HepG2 (cell line): ENCODE data around the gene TSPAN3. TPM values are rescaled to one million over a fixed set of nuclear protein-coding genes. Genes with fewer than 3 reads are reported as not detected.

ENCODE experiments used
- KLF12 ChIP-seq: sonication (generic); formaldehyde crosslinking; IDR thresholded peaks from 2 replicates; pipeline ENCODE4 v1.4.0; 2020; ENCODE audit warnings: missing genetic modification reagents, borderline replicate concordance
- MAFK ChIP-seq, 2 experiments: IDR thresholded peaks in 1 of 2; conservative IDR thresholded peaks in 1 of 2; 2 replicates each; pipeline ENCODE4 v1.6.1; 2011; ENCODE audit warnings: improper control_type of control experiment in 2 of 2, low read length in 2 of 2
- NR3C1 ChIP-seq: sonication (generic); formaldehyde crosslinking; IDR thresholded peaks from 2 replicates; pipeline ENCODE4 v1.4.0; 2020; ENCODE audit warnings: missing genetic modification reagents
- PAF1 ChIP-seq: IDR thresholded peaks from 2 replicates; pipeline ENCODE4 v1.6.1; 2016; ENCODE audit warnings: missing genetic modification reagents, missing compliant biosample characterization
- RBAK ChIP-seq: sonication (generic); formaldehyde crosslinking; IDR thresholded peaks from 2 replicates; pipeline ENCODE4 v1.5.1; 2020; ENCODE audit warnings: mild to moderate bottlenecking, missing genetic modification reagents
- RELA ChIP-seq: sonication (generic); formaldehyde crosslinking; IDR thresholded peaks from 2 replicates; pipeline ENCODE4 v1.4.0; 2020; ENCODE audit warnings: missing genetic modification reagents
- REXO4 ChIP-seq: sonication (generic); formaldehyde crosslinking; IDR thresholded peaks from 2 replicates; pipeline ENCODE4 v1.8.0; 2022; ENCODE audit warnings: missing genetic modification reagents, mild to moderate bottlenecking, borderline replicate concordance
- SOX13 ChIP-seq, 3 experiments: fragments of 450-650 bp in 1 of 3; sonication (generic) in 1 of 3; formaldehyde crosslinking in 1 of 3; IDR thresholded peaks in 2 of 3; conservative IDR thresholded peaks in 1 of 3; 2 replicates each; pipeline versions ENCODE4 v1.5.0 to v1.6.1; 2016 to 2020; ENCODE audit warnings: antibody characterized with exemption in 1 of 3, mild to moderate bottlenecking in 1 of 3, missing compliant biosample characterization in 1 of 3, missing genetic modification reagents in 1 of 3, moderate library complexity in 1 of 3
- SUZ12 ChIP-seq: fragments of 150-350 bp; IDR thresholded peaks from 2 replicates; pipeline ENCODE4 v1.6.1; 2014; ENCODE audit warnings: low read depth, low read length
- TBP ChIP-seq: sonication (generic); formaldehyde crosslinking; IDR thresholded peaks from 2 replicates; pipeline ENCODE4 v1.5.0; 2020; ENCODE audit warnings: missing genetic modification reagents
- THRA ChIP-seq: sonication (generic); formaldehyde crosslinking; IDR thresholded peaks from 2 replicates; pipeline ENCODE4 v1.4.0; 2020; ENCODE audit warnings: missing genetic modification reagents, borderline replicate concordance
- YEATS4 ChIP-seq: sonication (generic); formaldehyde crosslinking; IDR thresholded peaks from 2 replicates; pipeline ENCODE4 v1.4.0; 2020; ENCODE audit warnings: missing genetic modification reagents, borderline replicate concordance
- ZFP41 ChIP-seq: sonication (generic); formaldehyde crosslinking; IDR thresholded peaks from 2 replicates; pipeline ENCODE4 v1.4.0; 2020; ENCODE audit warnings: mild to moderate bottlenecking, missing genetic modification reagents, borderline replicate concordance
- ZNF12 ChIP-seq: sonication (generic); formaldehyde crosslinking; IDR thresholded peaks from 2 replicates; pipeline ENCODE4 v1.5.0; 2020; ENCODE audit warnings: missing genetic modification reagents
- ZNF232 ChIP-seq: sonication (generic); formaldehyde crosslinking; IDR thresholded peaks from 2 replicates; pipeline ENCODE4 v1.4.0; 2020; ENCODE audit warnings: missing genetic modification reagents, borderline replicate concordance
- ZNF275 ChIP-seq: sonication (generic); formaldehyde crosslinking; IDR thresholded peaks from 2 replicates; pipeline ENCODE4 v1.8.0; 2022; ENCODE audit warnings: missing genetic modification reagents, mild to moderate bottlenecking, inconsistent platforms, borderline replicate concordance
- ZNF780A ChIP-seq: sonication (generic); formaldehyde crosslinking; IDR thresholded peaks from 2 replicates; pipeline ENCODE4 v1.8.0; 2022; ENCODE audit warnings: mild to moderate bottlenecking, missing genetic modification reagents, moderate library complexity
- ZNF800 ChIP-seq: sonication (generic); formaldehyde crosslinking; IDR thresholded peaks from 2 replicates; pipeline ENCODE4 v1.4.0; 2020; ENCODE audit warnings: missing genetic modification reagents
- ZNF839 ChIP-seq: sonication (generic); formaldehyde crosslinking; IDR thresholded peaks from 2 replicates; pipeline ENCODE4 v1.4.0; 2020; ENCODE audit warnings: missing genetic modification reagents, mild to moderate bottlenecking, borderline replicate concordance
- ZNF883 ChIP-seq: sonication (generic); formaldehyde crosslinking; IDR thresholded peaks from 2 replicates; pipeline ENCODE4 v1.5.1; 2020; ENCODE audit warnings: mild to moderate bottlenecking, missing genetic modification reagents; ENCODE audit errors: not compliant biosample characterization
- polyA plus RNA-seq, 8 experiments: library from polyadenylated mRNA; depleted of rRNA in 3 of 8; stranded (reverse) in 7 of 8; unstranded in 1 of 8; fragments of >200 nt; fragmentation: Illumina TruSeq in 4 of 8; extraction: Trizol in 4 of 8; gene quantifications; 2 replicates each; pipeline versions ENCODE4 v1.2.1 to v1.2.3, GENCODE V29; 2011 to 2016; ENCODE audit warnings: low read depth in 4 of 8, missing spikeins in 1 of 8, mixed read lengths in 1 of 8; ENCODE audit not compliant: insufficient read depth in 1 of 8
- total RNA-seq, 5 experiments: library from RNA; depleted of rRNA; stranded (reverse); fragments of >200 nt; fragmentation: Illumina TruSeq; extraction: Trizol; gene quantifications; 2 replicates each; pipeline ENCODE4 v1.2.3, GENCODE V29; 2016; ENCODE audit warnings: low read depth in 1 of 5
- TF ChIP-seq, protein P1 (sequence below): sonication (generic); formaldehyde crosslinking; IDR thresholded peaks from 2 replicates; pipeline ENCODE4 v1.4.0; 2020; ENCODE audit warnings: mild to moderate bottlenecking, low read depth, missing genetic modification reagents
- TF ChIP-seq, protein P2 (sequence below): sonication (generic); formaldehyde crosslinking; IDR thresholded peaks from 2 replicates; pipeline ENCODE4 v1.4.0; 2020; ENCODE audit warnings: missing genetic modification reagents

The TSPAN3 gene
- total and polyA plus RNA-seq, 2 of the 13 experiments (the other 11 are each of a cell fraction or from before 2014, with no cell fraction given) = 167 to 170 TPM

DNA sequence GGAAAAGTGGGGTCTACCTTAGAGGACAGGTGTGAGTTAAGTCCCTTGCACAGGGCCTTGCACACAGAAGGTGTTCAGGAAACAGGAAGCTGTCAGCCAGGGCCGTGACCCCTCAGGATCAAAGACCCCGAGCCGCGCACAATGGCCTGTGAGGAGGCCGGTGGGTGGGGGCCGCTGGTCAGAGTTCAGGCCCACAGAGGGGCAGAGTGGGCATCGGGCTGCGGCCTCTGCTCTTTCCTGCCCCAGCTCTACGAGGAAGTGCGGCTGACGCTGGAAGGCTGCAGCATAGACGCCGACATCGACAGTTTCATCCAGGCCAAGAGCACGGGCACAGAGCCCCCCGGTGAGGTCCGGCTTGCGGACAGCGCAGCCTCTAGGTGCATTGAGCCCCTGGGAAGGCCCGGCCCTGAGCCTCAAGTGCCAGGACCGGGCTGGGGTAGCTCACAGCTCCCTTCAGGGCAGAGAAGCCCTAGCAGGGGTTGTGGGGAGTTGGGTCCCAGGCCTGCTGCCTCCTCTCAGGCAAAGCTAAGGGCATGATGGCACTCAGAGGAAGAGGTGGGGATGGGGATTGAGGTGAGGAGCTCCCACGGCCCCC is 38.8 kb downstream of the TSPAN3 start (continued):
- no peak for TF ChIP-seq MAFK (conservative IDR thresholded peaks at IDR 0.05 in 1 of 2, IDR thresholded peaks at IDR 0.05 in 1 of 2; ENCODE audit: low read length in 2 of 2)
- TF ChIP-seq ZNF839 (CRISPR knock-in tag) = no peak
- TF ChIP-seq THRA = no peak
- no peak for TF ChIP-seq REXO4 (CRISPR knock-in tag)
- TF ChIP-seq, protein P1, sequence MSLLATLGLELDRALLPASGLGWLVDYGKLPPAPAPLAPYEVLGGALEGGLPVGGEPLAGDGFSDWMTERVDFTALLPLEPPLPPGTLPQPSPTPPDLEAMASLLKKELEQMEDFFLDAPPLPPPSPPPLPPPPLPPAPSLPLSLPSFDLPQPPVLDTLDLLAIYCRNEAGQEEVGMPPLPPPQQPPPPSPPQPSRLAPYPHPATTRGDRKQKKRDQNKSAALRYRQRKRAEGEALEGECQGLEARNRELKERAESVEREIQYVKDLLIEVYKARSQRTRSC (CRISPR knock-in tag) = no peak
- TF ChIP-seq SOX13 (IDR thresholded peaks at IDR 0.05) = 0 out of 2 replicates have a peak, but pooled peaks have one; percentile 17
- peak in 1 of 2 experiments; percentile 83; a peak in 2 of 4 replicates for TF ChIP-seq SOX13 (CRISPR knock-in tag; conservative IDR thresholded peaks at IDR 0.05 in 1 of 2, IDR thresholded peaks at IDR 0.05 in 1 of 2)
- TF ChIP-seq NR3C1 (CRISPR knock-in tag) = no peak
- TF ChIP-seq ZNF275 (CRISPR knock-in tag) = no peak
- 0 out of 2 replicates have a peak, but pooled peaks have one; percentile 2 for TF ChIP-seq ZNF232 (CRISPR knock-in tag)
- TF ChIP-seq ZNF800 (CRISPR knock-in tag) = no peak
- no peak for TF ChIP-seq KLF12 (CRISPR knock-in tag)
- TF ChIP-seq RBAK (CRISPR knock-in tag) = no peak
- no peak for TF ChIP-seq ZFP41 (CRISPR knock-in tag)
- TF ChIP-seq ZNF12 (CRISPR knock-in tag) = no peak
- no peak for TF ChIP-seq ZNF883
- no peak for TF ChIP-seq RELA (CRISPR knock-in tag)
- TF ChIP-seq YEATS4 (CRISPR knock-in tag) = peak; percentile 63; the same call in 1 of the 2 replicates
- TF ChIP-seq PAF1 (CRISPR knock-in tag) = no peak
- TF ChIP-seq ZNF780A (CRISPR knock-in tag) = no peak
- TF ChIP-seq SUZ12 = no peak
- TF ChIP-seq, protein P2, sequence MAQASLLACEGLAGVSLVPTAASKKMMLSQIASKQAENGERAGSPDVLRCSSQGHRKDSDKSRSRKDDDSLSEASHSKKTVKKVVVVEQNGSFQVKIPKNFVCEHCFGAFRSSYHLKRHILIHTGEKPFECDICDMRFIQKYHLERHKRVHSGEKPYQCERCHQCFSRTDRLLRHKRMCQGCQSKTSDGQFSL = no peak
- no peak for TF ChIP-seq TBP
